Immature natural killer cell (primary cell): ENCODE results near the gene SEMA5A. TPM values are rescaled to one million over a fixed set of nuclear protein-coding genes. Genes with fewer than 3 reads are reported as not detected.

Experiments used
- DNase-seq, 3 donors: peaks; one replicate each; pipeline ENCODE4 v3.0.0; 2022; ENCODE audit warnings: mixed read lengths in 1 of 3
- H3K27ac Mint-ChIP-seq, 6 donors: one replicate each; pipeline ENCODE4 v1.8.0; 2020; ENCODE audit warnings: mixed read lengths in 6 of 6, mild to moderate bottlenecking in 5 of 6, inconsistent platforms in 4 of 6, moderate library complexity in 3 of 6
- H3K27me3 Mint-ChIP-seq, 3 donors: one replicate each; pipeline ENCODE4 v1.8.0; 2020 to 2021; ENCODE audit warnings: low read depth in 3 of 3, mild to moderate bottlenecking in 3 of 3, mixed read lengths in 3 of 3, moderate library complexity in 3 of 3, inconsistent platforms in 1 of 3
- H3K36me3 Mint-ChIP-seq, 3 donors: one replicate each; pipeline ENCODE4 v1.8.0; 2020; ENCODE audit warnings: mixed read lengths in 3 of 3, inconsistent platforms in 2 of 3, mild to moderate bottlenecking in 2 of 3
- H3K4me1 Mint-ChIP-seq, 2 donors: one replicate each; pipeline ENCODE4 v1.8.0; 2020; ENCODE audit warnings: inconsistent platforms in 2 of 2, mild to moderate bottlenecking in 2 of 2, mixed read lengths in 2 of 2, moderate library complexity in 1 of 2
- H3K4me3 Mint-ChIP-seq, 5 donors: one replicate each; pipeline ENCODE4 v1.8.0; 2020; ENCODE audit warnings: mild to moderate bottlenecking in 5 of 5, mixed read lengths in 5 of 5, inconsistent platforms in 3 of 5, moderate library complexity in 3 of 5
- H3K9me3 Mint-ChIP-seq, 6 donors: one replicate each; pipeline ENCODE4 v1.8.0; 2020; ENCODE audit warnings: mild to moderate bottlenecking in 6 of 6, mixed read lengths in 6 of 6, inconsistent platforms in 4 of 6, moderate library complexity in 3 of 6
- polyA plus RNA-seq, 3 donors: library from polyadenylated mRNA; unstranded; fragments of 300-500 nt; fragmentation: Illumina TruSeq; gene quantifications; one replicate each; pipeline ENCODE4 v1.2.3, GENCODE V29; 2021

SEMA5A gene
- polyA plus RNA-seq, 3 donors from 2014 or later: 0.02 TPM; not detected in 2

- DNase-seq: no peak
- Mint-ChIP-seq H3K4me3 (no peak overlapping the region), H3K9me3 (peaks cover 4 to 33% (median 21%) of the 10 kb centered on the region in 6 donors), H3K4me1 (no peaks in the 10 kb centered on the region), H3K36me3 (no peaks in the 10 kb centered on the region), H3K27me3 (peaks cover 0 to 2% (median 0%) of the 10 kb centered on the region in 3 donors), H3K27ac (no peak overlapping the region)
Measured at GRCh38 chr5:9451037-9451436, 94.8 kb downstream of the SEMA5A start.

DNA sequence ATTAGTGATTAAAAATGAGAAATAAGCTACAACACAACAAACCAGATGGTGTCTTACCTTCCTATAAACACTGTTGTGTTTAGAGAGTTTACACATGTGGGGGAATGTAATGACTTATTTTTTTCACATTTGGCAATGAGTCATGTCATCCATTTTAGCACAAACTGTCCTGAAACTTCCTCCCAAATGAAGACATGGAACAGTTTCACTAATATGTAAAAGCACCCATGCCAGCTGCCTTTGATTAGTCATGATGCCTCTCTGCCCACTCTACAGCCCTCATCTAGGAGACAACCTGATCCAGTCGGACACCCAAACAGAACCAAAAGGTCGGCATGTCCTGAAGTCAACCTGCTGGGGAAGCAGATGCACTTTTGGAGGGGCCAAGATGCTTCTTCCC lies 98.2 kb downstream of the SEMA5A start:
- Mint-ChIP-seq H3K36me3 (no peaks in the 10 kb centered on the region), H3K9me3 (peaks cover 2 to 28% (median 23%) of the 10 kb centered on the region in 6 donors), H3K27me3 (peaks cover 0 to 2% (median 0%) of the 10 kb centered on the region in 3 donors), H3K4me3 (no peak overlapping the region), H3K4me1 (no peaks in the 10 kb centered on the region), H3K27ac (no peak overlapping the region)
- no peak for DNase-seq

- H3K9me3 Mint-ChIP-seq: peaks cover 7 to 40% (median 17%) of the 10 kb centered on the region in 6 donors
- H3K27ac Mint-ChIP-seq: no peak overlapping the region
- no peaks in the 10 kb centered on the region for H3K36me3 Mint-ChIP-seq
- DNase-seq: no peak
- H3K4me3 Mint-ChIP-seq: no peak overlapping the region
- H3K27me3 Mint-ChIP-seq: peaks cover 0 to 2% (median 0%) of the 10 kb centered on the region in 3 donors
- no peaks in the 10 kb centered on the region for H3K4me1 Mint-ChIP-seq
Measured at GRCh38 chr5:9445826-9446388, 100.0 kb downstream of the SEMA5A start.

DNA sequence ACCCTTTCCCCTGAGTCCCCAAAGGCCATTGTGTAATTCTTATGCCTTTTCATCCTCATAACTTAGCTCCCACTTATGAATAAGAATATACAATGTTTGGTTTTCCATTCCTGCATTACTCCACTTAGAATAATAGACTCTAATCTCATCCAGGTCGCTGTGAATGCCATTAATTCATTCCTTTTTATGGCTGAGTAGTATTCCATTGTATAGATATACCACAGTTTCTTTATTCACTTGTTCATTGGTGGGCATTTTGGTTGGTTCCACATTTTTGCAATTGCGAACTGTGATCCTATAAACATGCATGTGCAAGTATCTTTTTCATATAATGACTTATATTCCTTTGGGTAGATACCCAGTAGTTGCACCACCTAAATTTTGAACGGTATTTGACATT lies 101.5 kb downstream of the SEMA5A start:
- Mint-ChIP-seq H3K4me3 (no peak overlapping the region), H3K4me1 (no peaks in the 10 kb centered on the region), H3K27ac (no peak overlapping the region), H3K27me3 (peaks cover 0 to 2% (median 0%) of the 10 kb centered on the region in 3 donors), H3K36me3 (no peaks in the 10 kb centered on the region), H3K9me3 (peaks cover 7 to 38% (median 17%) of the 10 kb centered on the region in 6 donors)
- no peak for DNase-seq

- peaks cover 4 to 23% (median 17%) of the 10 kb centered on the region in 6 donors for H3K9me3 Mint-ChIP-seq
- no peak overlapping the region for H3K27ac Mint-ChIP-seq
- no peaks in the 10 kb centered on the region for H3K36me3 Mint-ChIP-seq
- H3K4me1 Mint-ChIP-seq: no peaks in the 10 kb centered on the region
- no peak for DNase-seq
- H3K4me3 Mint-ChIP-seq: no peak overlapping the region
- peaks cover 0 to 2% (median 0%) of the 10 kb centered on the region in 3 donors for H3K27me3 Mint-ChIP-seq
Measured at GRCh38 chr5:9441610-9442009, 104.3 kb downstream of the SEMA5A start.

DNA sequence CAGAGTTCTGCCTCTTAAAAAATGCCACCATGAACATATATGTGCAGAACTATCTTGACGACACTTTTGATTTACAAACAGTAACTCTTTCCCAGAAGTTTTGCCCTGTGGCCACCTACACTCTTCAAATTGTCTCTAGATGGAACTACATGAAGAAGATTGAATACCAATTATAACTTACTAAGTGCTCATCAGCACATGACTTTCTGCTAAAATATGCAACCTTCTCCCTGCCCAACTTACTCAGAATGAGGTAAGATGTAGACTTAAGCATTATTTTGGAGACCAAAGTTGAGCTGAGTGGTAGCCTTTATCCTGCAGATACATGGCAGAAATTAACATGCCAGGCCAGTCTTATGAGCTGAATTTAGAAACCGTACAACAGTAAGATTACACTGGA lies 105.4 kb downstream of the SEMA5A start:
- H3K36me3 Mint-ChIP-seq: no peaks in the 10 kb centered on the region
- H3K9me3 Mint-ChIP-seq: peaks cover 7 to 29% (median 16%) of the 10 kb centered on the region in 6 donors
- H3K27me3 Mint-ChIP-seq: peaks cover 0 to 2% (median 0%) of the 10 kb centered on the region in 3 donors
- H3K27ac Mint-ChIP-seq: no peak overlapping the region
- no peak for DNase-seq
- H3K4me3 Mint-ChIP-seq: no peak overlapping the region
- no peaks in the 10 kb centered on the region for H3K4me1 Mint-ChIP-seq

DNA sequence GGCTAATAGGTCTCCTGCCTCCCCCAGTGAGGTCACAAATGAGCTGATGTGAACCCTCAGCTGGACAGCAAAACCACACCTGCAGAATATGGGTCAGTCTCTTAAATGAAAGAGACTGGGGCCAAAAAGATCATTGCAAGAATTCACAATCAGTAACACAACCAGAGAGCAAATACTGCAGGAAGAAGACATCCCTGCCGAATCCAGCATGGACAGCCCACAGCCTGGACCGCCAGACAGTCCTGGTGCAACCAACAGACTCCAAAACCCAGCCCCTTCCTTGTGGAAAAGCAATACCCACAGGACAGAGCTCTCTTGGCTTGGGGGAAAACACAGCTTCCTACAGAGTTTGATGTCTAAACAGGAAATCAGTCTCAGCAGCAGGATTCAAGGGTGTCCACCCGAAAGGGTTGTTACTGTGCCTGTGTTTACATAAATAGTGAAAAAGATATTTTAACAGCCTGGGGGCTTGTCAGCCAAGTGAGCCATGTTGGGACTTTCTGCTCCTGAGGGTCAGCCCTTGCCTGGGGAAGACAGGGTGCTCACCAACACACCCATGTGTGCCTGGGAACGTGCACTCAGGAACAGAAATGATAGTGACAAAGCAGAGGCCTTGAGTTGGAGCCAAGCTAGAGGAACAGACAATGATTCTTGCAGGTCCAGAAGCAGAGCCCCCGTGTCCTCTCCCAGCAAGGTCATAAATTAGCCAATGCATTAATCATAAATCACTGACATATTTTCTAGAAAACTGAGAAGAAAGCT lies 106.2 kb downstream of the SEMA5A start:
- DNase-seq: no peak
- Mint-ChIP-seq H3K36me3 (no peaks in the 10 kb centered on the region), H3K4me1 (no peaks in the 10 kb centered on the region), H3K9me3 (peaks cover 7 to 31% (median 14%) of the 10 kb centered on the region in 6 donors), H3K27ac (no peak overlapping the region), H3K27me3 (peaks cover 0 to 2% (median 0%) of the 10 kb centered on the region in 3 donors), H3K4me3 (no peak overlapping the region)

- no peaks in the 10 kb centered on the region for H3K4me1 Mint-ChIP-seq
- no peaks in the 10 kb centered on the region for H3K36me3 Mint-ChIP-seq
- H3K4me3 Mint-ChIP-seq: no peak overlapping the region
- no peak for DNase-seq
- H3K27me3 Mint-ChIP-seq: peaks cover 0 to 2% (median 0%) of the 10 kb centered on the region in 3 donors
- H3K9me3 Mint-ChIP-seq: peaks cover 3 to 27% (median 10%) of the 10 kb centered on the region in 6 donors
- no peak overlapping the region for H3K27ac Mint-ChIP-seq
Measured at GRCh38 chr5:9438596-9439354, 107.1 kb downstream of the SEMA5A start.

GRCh38 chr5:9437741-9438240 lies 108.1 kb downstream of the SEMA5A start:
- H3K27ac Mint-ChIP-seq: no peak overlapping the region
- no peak for DNase-seq
- H3K4me3 Mint-ChIP-seq: no peak overlapping the region
- H3K4me1 Mint-ChIP-seq: no peaks in the 10 kb centered on the region
- peaks cover 3 to 27% (median 8%) of the 10 kb centered on the region in 6 donors for H3K9me3 Mint-ChIP-seq
- H3K36me3 Mint-ChIP-seq: no peaks in the 10 kb centered on the region
- H3K27me3 Mint-ChIP-seq: peaks cover 0 to 2% (median 0%) of the 10 kb centered on the region in 3 donors

DNA sequence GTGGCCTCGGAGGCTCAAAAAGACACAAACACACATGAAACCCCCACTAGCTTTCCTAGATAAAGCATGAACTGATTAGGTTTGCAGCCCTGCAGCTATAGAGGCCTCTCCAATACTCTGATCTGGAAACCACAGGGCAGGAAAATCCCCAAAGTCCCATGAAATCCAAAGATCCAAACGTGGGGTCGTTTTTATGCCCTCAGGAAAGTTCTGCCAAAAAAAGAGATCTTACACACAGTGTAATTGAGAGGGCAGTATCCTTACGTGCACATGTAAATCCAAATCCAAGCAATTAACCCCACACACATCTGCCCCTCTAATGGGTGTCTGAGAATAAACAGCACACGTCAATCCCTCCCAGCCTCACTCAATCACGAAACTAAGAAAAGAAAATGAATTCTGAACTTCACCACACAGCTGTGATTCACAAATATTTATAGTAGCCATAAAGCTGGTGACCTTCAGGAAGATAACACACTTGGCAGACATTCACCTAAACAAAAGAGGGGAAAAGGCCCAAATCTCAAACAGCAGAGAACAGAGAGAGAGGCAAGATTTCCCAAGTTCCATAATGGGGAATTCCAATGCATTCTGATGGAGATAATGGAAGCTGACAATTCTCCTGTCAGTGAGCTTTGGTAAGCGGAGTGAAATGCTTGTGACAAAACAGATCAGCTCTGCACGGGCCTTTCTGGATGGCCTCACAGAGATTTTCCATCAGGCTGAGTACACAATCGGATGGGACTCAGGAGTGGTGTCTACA lies 114.2 kb downstream of the SEMA5A start:
- peaks cover 0 to 11% (median 2%) of the 10 kb centered on the region in 6 donors for H3K9me3 Mint-ChIP-seq
- no peaks in the 10 kb centered on the region for H3K36me3 Mint-ChIP-seq
- H3K27me3 Mint-ChIP-seq: peaks cover 0 to 2% (median 0%) of the 10 kb centered on the region in 3 donors
- no peak overlapping the region for H3K4me3 Mint-ChIP-seq
- no peaks in the 10 kb centered on the region for H3K4me1 Mint-ChIP-seq
- H3K27ac Mint-ChIP-seq: no peak overlapping the region
- no peak for DNase-seq

DNA sequence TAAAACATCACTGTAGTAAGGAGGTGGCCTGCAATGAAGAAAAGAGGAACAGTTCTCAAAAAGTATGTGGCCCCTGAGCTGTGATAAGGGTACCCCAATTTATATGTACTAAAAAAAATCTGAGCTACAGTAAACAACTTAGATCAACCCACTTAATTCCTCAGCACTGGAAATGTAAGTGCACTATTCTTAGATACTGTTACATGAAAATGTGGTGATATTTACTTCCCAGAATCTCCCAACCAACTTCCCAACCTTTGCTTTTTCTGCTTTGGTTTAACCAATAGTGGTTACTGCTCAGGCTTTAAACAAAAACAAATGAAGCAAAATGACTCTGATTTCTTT lies 114.8 kb downstream of the SEMA5A start:
- no peaks in the 10 kb centered on the region for H3K36me3 Mint-ChIP-seq
- peaks cover 0 to 5% (median 2%) of the 10 kb centered on the region in 6 donors for H3K9me3 Mint-ChIP-seq
- H3K27ac Mint-ChIP-seq: no peak overlapping the region
- no peak overlapping the region for H3K4me3 Mint-ChIP-seq
- H3K4me1 Mint-ChIP-seq: no peaks in the 10 kb centered on the region
- H3K27me3 Mint-ChIP-seq: peaks cover 0 to 2% (median 0%) of the 10 kb centered on the region in 3 donors
- no peak for DNase-seq

DNA sequence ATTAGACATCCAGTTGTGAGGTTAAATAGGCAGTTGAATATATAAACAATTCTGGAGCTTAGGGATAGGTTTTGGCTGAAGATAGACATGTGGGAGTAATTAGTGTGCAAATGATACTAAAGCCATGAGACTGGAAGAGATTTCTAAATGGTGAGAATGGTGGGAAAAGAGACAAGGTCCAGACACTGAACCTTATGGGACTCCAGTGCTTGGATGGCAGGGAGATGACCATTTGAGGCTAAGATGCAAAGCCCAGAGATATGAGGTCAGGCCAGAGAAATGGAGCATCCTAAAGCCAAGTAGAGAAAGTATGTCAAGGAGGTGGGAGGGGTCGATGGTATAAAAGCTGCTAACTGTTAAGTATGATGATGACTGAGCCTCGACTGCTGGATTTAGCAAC lies 115.6 kb downstream of the SEMA5A start:
- Mint-ChIP-seq H3K4me1 (no peaks in the 10 kb centered on the region), H3K27me3 (peaks cover 0 to 2% (median 0%) of the 10 kb centered on the region in 3 donors), H3K4me3 (no peak overlapping the region)

DNA sequence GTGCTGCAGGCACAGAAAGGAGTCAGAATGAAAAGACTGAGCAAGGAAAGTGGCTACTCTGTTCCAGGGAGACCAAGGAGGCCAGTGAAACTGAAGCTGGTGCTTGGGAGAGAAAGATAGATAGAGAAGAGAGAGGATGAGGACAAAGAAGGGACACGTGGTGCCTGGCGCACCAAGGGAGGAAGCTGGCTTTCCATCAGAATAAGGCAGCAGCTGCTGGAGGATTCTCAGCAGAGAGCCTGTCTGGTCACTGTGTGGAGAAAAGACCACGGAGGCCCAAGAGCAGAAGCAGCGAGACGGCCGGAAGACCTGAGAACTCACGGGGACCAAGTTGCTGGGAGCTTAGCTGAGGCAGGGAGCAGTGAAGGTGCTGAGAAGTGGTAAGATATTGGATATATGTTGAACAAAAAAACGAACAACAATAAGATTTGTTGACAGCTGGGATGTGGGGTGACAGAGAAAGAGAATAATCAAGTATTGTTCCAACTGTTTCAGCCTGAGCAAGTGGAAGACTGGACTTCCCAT lies 116.1 kb downstream of the SEMA5A start:
- H3K27ac Mint-ChIP-seq: no peak overlapping the region

More for the DNA sequence above, 115.6 kb downstream of the SEMA5A start:
- Mint-ChIP-seq H3K36me3 (no peaks in the 10 kb centered on the region), H3K27ac (no peak overlapping the region), H3K9me3 (peaks cover 0 to 5% (median 1%) of the 10 kb centered on the region in 6 donors)
- no peak for DNase-seq

More for the DNA sequence above, 116.1 kb downstream of the SEMA5A start:
- no peak for DNase-seq
- H3K4me3 Mint-ChIP-seq: no peak overlapping the region
- H3K36me3 Mint-ChIP-seq: no peaks in the 10 kb centered on the region
- H3K4me1 Mint-ChIP-seq: no peaks in the 10 kb centered on the region
- peaks cover 0 to 5% (median 3%) of the 10 kb centered on the region in 6 donors for H3K9me3 Mint-ChIP-seq
- H3K27me3 Mint-ChIP-seq: peaks cover 0 to 2% (median 0%) of the 10 kb centered on the region in 3 donors
